Neural progenitor cell (in vitro differentiated cells): ENCODE results near the gene ZMYND8.

Experiments used
- EZH2 ChIP-seq: fragments of 200-600 bp; sonication (generic); IDR thresholded peaks from 2 replicates; pipeline ENCODE4 v1.6.1; 2017; ENCODE audit warnings: antibody characterized with exemption, mild to moderate bottlenecking, moderate library complexity
- EZH2phosphoT487 ChIP-seq: fragments of 200-600 bp; sonication (generic); IDR thresholded peaks from 2 replicates; pipeline ENCODE4 v1.6.1; 2017; ENCODE audit warnings: antibody characterized with exemption
- TF ChIP-seq, protein P1 (sequence below): fragments of 200-600 bp; sonication (generic); IDR thresholded peaks from 2 replicates; pipeline ENCODE4 v1.5.1; 2017; ENCODE audit warnings: antibody characterized with exemption, mild to moderate bottlenecking

DNA sequence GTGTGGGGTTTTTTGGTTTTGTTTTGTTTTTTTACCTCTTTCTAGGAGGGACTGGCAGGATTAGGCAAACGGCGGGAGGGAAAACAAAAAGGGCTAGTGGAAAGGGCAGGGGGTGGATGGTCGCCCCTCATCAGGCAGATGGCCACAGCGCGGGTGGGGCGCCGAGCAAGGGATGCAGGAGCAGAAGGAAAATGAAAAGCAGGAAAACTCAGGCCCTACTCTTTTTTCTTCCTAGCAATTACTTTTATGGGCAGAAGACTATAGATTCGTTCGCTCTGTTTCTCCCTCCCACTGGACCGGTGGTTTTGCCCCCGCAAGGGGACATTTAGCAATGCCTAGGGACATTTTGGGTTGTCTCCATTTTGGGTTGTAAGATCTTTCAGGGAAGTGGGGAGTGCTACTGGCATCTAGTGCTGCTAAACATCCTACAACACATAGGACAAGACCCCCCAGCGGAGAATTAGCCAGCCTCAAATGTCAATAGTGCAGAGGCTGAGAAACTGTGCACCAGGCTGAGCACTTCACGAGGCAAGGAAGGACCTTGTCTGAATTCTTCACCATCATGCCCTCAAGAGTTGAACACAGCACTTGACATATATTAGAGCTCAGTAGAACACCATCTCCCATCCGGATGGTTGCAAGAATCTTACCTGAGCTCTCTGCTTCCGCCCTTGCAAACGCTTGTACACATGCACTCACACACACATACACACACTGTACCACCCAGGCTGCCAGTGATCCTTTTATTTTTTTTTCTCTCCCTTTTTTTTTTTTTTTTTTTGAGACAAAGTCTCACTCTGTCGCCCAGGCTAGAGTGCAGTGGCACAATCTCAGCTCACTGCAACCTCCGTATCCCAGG lies 4.8 kb upstream of the ZMYND8 start:
- TF ChIP-seq, protein P1, sequence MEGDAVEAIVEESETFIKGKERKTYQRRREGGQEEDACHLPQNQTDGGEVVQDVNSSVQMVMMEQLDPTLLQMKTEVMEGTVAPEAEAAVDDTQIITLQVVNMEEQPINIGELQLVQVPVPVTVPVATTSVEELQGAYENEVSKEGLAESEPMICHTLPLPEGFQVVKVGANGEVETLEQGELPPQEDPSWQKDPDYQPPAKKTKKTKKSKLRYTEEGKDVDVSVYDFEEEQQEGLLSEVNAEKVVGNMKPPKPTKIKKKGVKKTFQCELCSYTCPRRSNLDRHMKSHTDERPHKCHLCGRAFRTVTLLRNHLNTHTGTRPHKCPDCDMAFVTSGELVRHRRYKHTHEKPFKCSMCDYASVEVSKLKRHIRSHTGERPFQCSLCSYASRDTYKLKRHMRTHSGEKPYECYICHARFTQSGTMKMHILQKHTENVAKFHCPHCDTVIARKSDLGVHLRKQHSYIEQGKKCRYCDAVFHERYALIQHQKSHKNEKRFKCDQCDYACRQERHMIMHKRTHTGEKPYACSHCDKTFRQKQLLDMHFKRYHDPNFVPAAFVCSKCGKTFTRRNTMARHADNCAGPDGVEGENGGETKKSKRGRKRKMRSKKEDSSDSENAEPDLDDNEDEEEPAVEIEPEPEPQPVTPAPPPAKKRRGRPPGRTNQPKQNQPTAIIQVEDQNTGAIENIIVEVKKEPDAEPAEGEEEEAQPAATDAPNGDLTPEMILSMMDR, result no peak
- TF ChIP-seq EZH2 (no peak), EZH2phosphoT487 (no peak)
